KMS-11 (cell line): ENCODE data around the gene FUZ.

Source experiments
- H2AFZ ChIP-seq: fragments of 200-600 bp; sonication (generic); 2 replicates; pipeline ENCODE4 v1.6.1; 2016; ENCODE audit warnings: antibody characterized with exemption, mixed run types, low read depth
- H3K27ac ChIP-seq: fragments of 200-600 bp; sonication (generic); 2 replicates; pipeline ENCODE4 v1.6.1; 2016; ENCODE audit warnings: mild to moderate bottlenecking, mixed run types
- H3K27me3 ChIP-seq: fragments of 200-600 bp; sonication (generic); 2 replicates; pipeline ENCODE4 v1.6.1; 2017; ENCODE audit warnings: mild to moderate bottlenecking, low read depth, mixed run types, moderate library complexity; ENCODE audit not compliant: insufficient read depth
- H3K36me3 ChIP-seq: fragments of 200-600 bp; sonication (generic); 2 replicates; pipeline ENCODE4 v1.6.1; 2017; ENCODE audit warnings: mild to moderate bottlenecking, mixed run types; ENCODE audit not compliant: insufficient read depth
- H3K4me1 ChIP-seq: fragments of 200-600 bp; sonication (generic); 2 replicates; pipeline ENCODE4 v1.6.1; 2016; ENCODE audit warnings: mild to moderate bottlenecking, low read depth, mixed run types; ENCODE audit not compliant: poor library complexity, severe bottlenecking
- H3K4me2 ChIP-seq: fragments of 200-600 bp; sonication (generic); 2 replicates; pipeline ENCODE4 v1.7.0; 2016; ENCODE audit warnings: mild to moderate bottlenecking, mixed run types
- H3K4me3 ChIP-seq: fragments of 200-600 bp; sonication (generic); IDR thresholded peaks from 2 replicates; pipeline ENCODE4 v1.6.1; 2017; ENCODE audit warnings: low read depth, low read length, mixed read lengths; ENCODE audit not compliant: insufficient read depth
- H3K79me2 ChIP-seq: fragments of 200-600 bp; sonication (generic); 2 replicates; pipeline ENCODE4 v1.6.1; 2016; ENCODE audit warnings: low read depth, mixed run types; ENCODE audit not compliant: insufficient read depth
- H3K9ac ChIP-seq: fragments of 200-600 bp; sonication (generic); 2 replicates; pipeline ENCODE4 v1.6.1; 2016; ENCODE audit warnings: mild to moderate bottlenecking, mixed run types
- H4K20me1 ChIP-seq: fragments of 200-600 bp; sonication (generic); 2 replicates; pipeline ENCODE4 v1.6.1; 2016; ENCODE audit warnings: mild to moderate bottlenecking, mixed run types; ENCODE audit not compliant: insufficient read depth
- CTCF ChIP-seq: fragments of 200-600 bp; sonication (generic); conservative IDR thresholded peaks from 2 replicates; pipeline ENCODE4 v1.6.1; 2017; ENCODE audit warnings: low read depth, mild to moderate bottlenecking, antibody characterized with exemption, low read length, moderate library complexity, mixed read lengths

Gene FUZ

GRCh38 chr19:49805822-49806619 lies 7.1 kb downstream of the FUZ start:
- Histone ChIP-seq H3K27ac (no peak overlapping the region), H3K4me3 (no peak overlapping the region), H2AFZ (no peak overlapping the region), H3K9ac (no peak overlapping the region), H3K79me2 (no peaks in the 10 kb centered on the region), H3K36me3 (no peaks in the 10 kb centered on the region), H3K4me2 (no peak overlapping the region), H3K4me1 (peaks cover 16% of the 10 kb centered on the region), H3K27me3 (no peaks in the 10 kb centered on the region), H4K20me1 (no peaks in the 10 kb centered on the region)
- TF ChIP-seq CTCF: no peak

DNA sequence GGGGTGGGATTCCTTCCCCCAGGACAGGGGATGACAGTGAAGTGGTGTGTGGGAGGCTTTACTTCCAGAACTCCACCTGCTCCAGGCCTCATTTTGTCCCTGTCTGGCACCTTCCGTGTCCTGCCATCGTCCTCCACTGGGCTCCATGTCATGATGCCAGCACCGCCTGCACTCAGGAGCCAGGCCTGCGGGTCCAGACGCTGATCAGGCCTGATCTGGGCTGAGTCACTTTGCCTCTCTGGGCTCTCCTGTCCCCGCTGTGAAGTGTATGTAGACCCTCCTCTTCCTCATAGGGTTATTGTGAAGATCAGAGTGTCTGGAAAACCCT lies 9.6 kb downstream of the FUZ start:
- Histone ChIP-seq H3K4me1 (no peaks in the 10 kb centered on the region), H3K27ac (no peak overlapping the region), H3K9ac (no peak overlapping the region), H3K4me3 (no peak overlapping the region), H3K27me3 (no peaks in the 10 kb centered on the region), H3K36me3 (no peaks in the 10 kb centered on the region), H3K79me2 (no peaks in the 10 kb centered on the region), H4K20me1 (no peaks in the 10 kb centered on the region), H3K4me2 (no peak overlapping the region), H2AFZ (no peak overlapping the region)
- TF ChIP-seq CTCF: no peak

- Histone ChIP-seq H3K4me2 (no peak overlapping the region), H3K9ac (no peak overlapping the region), H3K79me2 (no peaks in the 10 kb centered on the region), H3K4me1 (no peaks in the 10 kb centered on the region), H3K4me3 (no peak overlapping the region), H4K20me1 (no peaks in the 10 kb centered on the region), H3K36me3 (no peaks in the 10 kb centered on the region), H3K27me3 (no peaks in the 10 kb centered on the region), H3K27ac (no peak overlapping the region), H2AFZ (no peak overlapping the region)
- no peak for TF ChIP-seq CTCF
Observed at GRCh38 chr19:49802836-49803528, 10.1 kb downstream of the FUZ start.

- Histone ChIP-seq H3K4me2 (no peak overlapping the region), H3K79me2 (no peaks in the 10 kb centered on the region), H3K27ac (no peak overlapping the region)
Observed at GRCh38 chr19:49801966-49802661, 11.0 kb downstream of the FUZ start.

More at GRCh38 chr19:49801966-49802661, 11.0 kb downstream of the FUZ start:
- Histone ChIP-seq H2AFZ (no peak overlapping the region), H3K27me3 (no peaks in the 10 kb centered on the region), H3K4me1 (no peaks in the 10 kb centered on the region), H3K9ac (no peak overlapping the region), H4K20me1 (no peaks in the 10 kb centered on the region), H3K36me3 (no peaks in the 10 kb centered on the region), H3K4me3 (no peak overlapping the region)
- TF ChIP-seq CTCF: no peak
